Vagina (tissue), 2 donors: ENCODE measurements around the gene COL5A1. TPM values are rescaled to one million over a fixed set of nuclear protein-coding genes. Genes with fewer than 3 reads are reported as not detected.

Source experiments
- DNase-seq, 2 donors: peaks; one replicate each; pipeline ENCODE4 v3.0.0-alpha.2; 2017; ENCODE audit errors: extremely low spot score in 2 of 2
- H3K27ac ChIP-seq: fragments of 200-600 bp; sonication (generic); one replicate; pipeline ENCODE4 v1.5.1; 2019
- H3K27me3 ChIP-seq: fragments of 200-600 bp; sonication (generic); one replicate; pipeline ENCODE4 v1.5.1; 2019
- H3K36me3 ChIP-seq, 2 donors: fragments of 200-600 bp; sonication (generic); one replicate each; pipeline ENCODE4 v1.5.1; 2017 to 2019
- H3K4me1 ChIP-seq: fragments of 200-600 bp; sonication (generic); one replicate; pipeline ENCODE4 v1.5.1; 2019
- H3K4me3 ChIP-seq, 2 donors: fragments of 200-600 bp; sonication (generic); 1 replicate in 1 of 2; 2 replicates in 1 of 2; pipeline ENCODE4 v1.5.1; 2016 to 2019
- H3K9me3 ChIP-seq: fragments of 200-600 bp; sonication (generic); one replicate; pipeline ENCODE4 v1.5.1; 2019
- POLR2A ChIP-seq, 2 donors: fragments of 450-650 bp; IDR thresholded peaks; one replicate each; pipeline ENCODE4 v1.6.1; 2017; ENCODE audit warnings: antibody characterized with exemption in 2 of 2, mild to moderate bottlenecking in 2 of 2, moderate library complexity in 2 of 2
- POLR2AphosphoS5 ChIP-seq, 2 donors: sonication (generic); formaldehyde crosslinking; IDR thresholded peaks; one replicate each; pipeline ENCODE4 v1.9.0; 2017; ENCODE audit warnings: antibody characterized with exemption in 2 of 2, mild to moderate bottlenecking in 2 of 2, low read depth in 1 of 2; ENCODE audit not compliant: insufficient read depth in 1 of 2
- intact Hi-C: fragments of 100-400 bp; cut with DNase I; formaldehyde crosslinking; loops from one replicate; pipeline ENCODE4 v1.15.1; 2023
- total RNA-seq: library from RNA; depleted of rRNA; stranded (reverse); fragments of >200 nt; gene quantifications from one replicate; pipeline ENCODE4 v1.2.3, GENCODE V29; 2016
- TF ChIP-seq, protein P1 (sequence below), 3 experiments: fragments of 450-650 bp in 2 of 3; fragments of 200-600 bp in 1 of 3; sonication (generic) in 1 of 3; IDR thresholded peaks; one replicate each; pipeline ENCODE4 v1.5.1; 2017 to 2019; ENCODE audit warnings: antibody characterized with exemption in 3 of 3, mild to moderate bottlenecking in 2 of 3, moderate library complexity in 2 of 3

COL5A1 gene
- total RNA-seq, 1 donor from 2014 or later: 36.6 TPM

DNA sequence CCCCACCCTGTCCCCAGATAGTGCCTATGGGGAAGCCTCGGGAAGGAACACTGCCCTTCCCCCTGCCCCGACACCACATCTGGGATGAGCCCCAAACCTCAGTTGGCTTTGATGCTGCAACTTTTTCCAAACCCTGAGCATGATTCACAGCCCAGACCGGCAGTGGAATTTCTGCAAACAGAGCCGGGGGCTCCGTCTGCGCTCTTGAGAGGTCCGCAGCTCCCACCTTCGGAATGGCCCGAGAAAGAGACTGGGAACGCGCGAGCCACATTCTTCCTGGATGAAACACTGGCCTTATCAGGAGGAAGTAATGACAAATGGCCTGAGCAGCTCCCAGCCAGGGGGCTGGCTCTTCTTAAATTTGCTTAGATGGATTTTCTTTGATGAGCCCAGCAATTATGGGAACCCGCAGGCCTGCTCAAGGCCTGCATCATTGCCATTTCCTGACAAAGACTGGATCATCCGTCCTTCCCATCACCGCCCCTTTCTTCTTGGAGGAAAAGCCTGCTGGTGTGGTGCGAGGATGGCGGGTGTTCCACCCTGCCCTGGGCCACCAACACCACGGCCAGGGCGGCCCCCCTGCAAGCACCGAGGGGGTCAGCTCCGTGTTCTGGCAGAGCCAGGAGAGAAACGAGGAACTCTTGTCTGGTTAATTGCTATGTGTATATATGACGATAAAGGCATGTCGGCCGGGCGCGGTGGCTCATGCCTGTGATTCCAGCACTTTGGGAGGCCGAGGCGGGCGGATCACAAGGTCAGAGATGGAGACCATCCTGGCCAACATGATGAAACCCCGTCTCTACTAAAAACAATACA lies 38.8 kb upstream of the COL5A1 start:
- H3K27ac ChIP-seq: peak overlapping the region; percentile 50
- H3K9me3 ChIP-seq: no peaks in the 10 kb centered on the region
- H3K27me3 ChIP-seq: no peaks in the 10 kb centered on the region
- H3K4me3 ChIP-seq: no peak overlapping the region
- DNase-seq: peak; percentile 61 to 89
- intact Hi-C loops: no loop called here
- H3K4me1 ChIP-seq: peaks cover 12% of the 10 kb centered on the region
- TF ChIP-seq, protein P1, sequence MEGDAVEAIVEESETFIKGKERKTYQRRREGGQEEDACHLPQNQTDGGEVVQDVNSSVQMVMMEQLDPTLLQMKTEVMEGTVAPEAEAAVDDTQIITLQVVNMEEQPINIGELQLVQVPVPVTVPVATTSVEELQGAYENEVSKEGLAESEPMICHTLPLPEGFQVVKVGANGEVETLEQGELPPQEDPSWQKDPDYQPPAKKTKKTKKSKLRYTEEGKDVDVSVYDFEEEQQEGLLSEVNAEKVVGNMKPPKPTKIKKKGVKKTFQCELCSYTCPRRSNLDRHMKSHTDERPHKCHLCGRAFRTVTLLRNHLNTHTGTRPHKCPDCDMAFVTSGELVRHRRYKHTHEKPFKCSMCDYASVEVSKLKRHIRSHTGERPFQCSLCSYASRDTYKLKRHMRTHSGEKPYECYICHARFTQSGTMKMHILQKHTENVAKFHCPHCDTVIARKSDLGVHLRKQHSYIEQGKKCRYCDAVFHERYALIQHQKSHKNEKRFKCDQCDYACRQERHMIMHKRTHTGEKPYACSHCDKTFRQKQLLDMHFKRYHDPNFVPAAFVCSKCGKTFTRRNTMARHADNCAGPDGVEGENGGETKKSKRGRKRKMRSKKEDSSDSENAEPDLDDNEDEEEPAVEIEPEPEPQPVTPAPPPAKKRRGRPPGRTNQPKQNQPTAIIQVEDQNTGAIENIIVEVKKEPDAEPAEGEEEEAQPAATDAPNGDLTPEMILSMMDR (IDR thresholded peaks at IDR 0.05): no peak
- peak in 1 of 2 donors; percentile 67 for TF ChIP-seq POLR2AphosphoS5 (IDR thresholded peaks at IDR 0.05; ENCODE audit: insufficient read depth in 1 of 2, low read depth in 1 of 2)
- TF ChIP-seq POLR2A (IDR thresholded peaks at IDR 0.05): no peak
- H3K36me3 ChIP-seq: no peaks in the 10 kb centered on the region

DNA sequence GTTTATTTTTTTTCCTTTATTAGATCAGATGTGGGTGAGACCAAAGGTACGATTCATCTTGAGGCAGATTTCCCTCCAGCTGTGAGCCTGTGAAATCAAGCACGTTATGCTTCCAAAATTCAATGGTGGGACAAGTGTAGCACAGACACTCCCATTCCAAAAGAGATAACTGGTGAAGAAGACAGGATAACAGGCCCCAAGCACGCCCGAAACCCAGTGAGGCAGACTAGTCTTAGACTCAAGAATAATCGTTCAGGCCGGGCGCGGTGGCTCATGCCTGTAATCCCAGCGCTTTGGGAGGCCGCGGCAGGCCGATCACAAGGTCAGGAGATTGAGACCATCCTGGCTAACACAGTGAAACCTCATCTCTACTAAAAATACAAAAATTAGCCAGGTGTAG lies 36.8 kb upstream of the COL5A1 start:
- Histone ChIP-seq H3K4me1 (peaks cover 12% of the 10 kb centered on the region), H3K9me3 (no peaks in the 10 kb centered on the region), H3K4me3 (no peak overlapping the region), H3K27ac (no peak overlapping the region), H3K27me3 (no peaks in the 10 kb centered on the region), H3K36me3 (no peaks in the 10 kb centered on the region)
- DNase-seq: peak; percentile 22 to 61
- TF ChIP-seq POLR2AphosphoS5 (IDR thresholded peaks at IDR 0.05; ENCODE audit: insufficient read depth in 1 of 2, low read depth in 1 of 2) (no peak), POLR2A (IDR thresholded peaks at IDR 0.05) (no peak)
- TF ChIP-seq, protein P1 (IDR thresholded peaks at IDR 0.05): no peak
- intact Hi-C loops: no loop called here

DNA sequence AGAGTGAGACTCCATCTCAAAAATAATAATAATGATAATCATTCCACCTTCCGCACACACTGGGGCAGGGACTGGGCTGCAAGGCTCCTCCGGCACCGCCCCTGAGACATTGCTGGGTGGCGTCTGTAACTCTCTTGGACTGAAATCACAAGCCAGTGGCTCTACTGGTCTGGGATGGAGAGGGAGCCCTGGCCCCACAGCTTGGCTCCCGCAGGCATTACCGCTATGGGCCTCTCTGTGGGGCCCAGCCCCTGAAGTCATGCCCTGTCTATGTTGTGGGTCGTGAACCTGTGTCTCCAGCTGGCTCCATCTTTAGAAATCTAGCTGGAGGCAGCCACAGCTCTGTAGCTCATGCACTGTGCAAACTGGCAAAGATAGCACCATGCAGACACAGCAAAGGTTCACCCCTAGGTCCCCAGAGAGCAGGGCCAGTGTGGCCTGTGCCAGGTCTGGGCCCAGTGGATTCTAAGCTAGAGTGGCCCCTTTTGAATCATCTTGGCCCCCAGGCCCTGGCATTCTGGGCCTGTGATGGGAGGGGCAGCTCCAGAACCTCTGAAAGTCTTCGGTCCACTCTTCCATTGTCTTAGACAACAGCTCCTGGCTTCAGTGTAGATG lies 36.1 kb upstream of the COL5A1 start:
- H3K27ac ChIP-seq: no peak overlapping the region
- TF ChIP-seq, protein P1 (IDR thresholded peaks at IDR 0.05): no peak
- TF ChIP-seq POLR2AphosphoS5 (IDR thresholded peaks at IDR 0.05; ENCODE audit: insufficient read depth in 1 of 2, low read depth in 1 of 2): no peak
- no peak for TF ChIP-seq POLR2A (IDR thresholded peaks at IDR 0.05)
- DNase-seq: peak; percentile 62 to 72
- H3K4me3 ChIP-seq: no peak overlapping the region
- H3K27me3 ChIP-seq: no peaks in the 10 kb centered on the region
- H3K4me1 ChIP-seq: peaks cover 12% of the 10 kb centered on the region
- intact Hi-C loops: no loop called here
- no peaks in the 10 kb centered on the region for H3K36me3 ChIP-seq
- no peaks in the 10 kb centered on the region for H3K9me3 ChIP-seq

DNA sequence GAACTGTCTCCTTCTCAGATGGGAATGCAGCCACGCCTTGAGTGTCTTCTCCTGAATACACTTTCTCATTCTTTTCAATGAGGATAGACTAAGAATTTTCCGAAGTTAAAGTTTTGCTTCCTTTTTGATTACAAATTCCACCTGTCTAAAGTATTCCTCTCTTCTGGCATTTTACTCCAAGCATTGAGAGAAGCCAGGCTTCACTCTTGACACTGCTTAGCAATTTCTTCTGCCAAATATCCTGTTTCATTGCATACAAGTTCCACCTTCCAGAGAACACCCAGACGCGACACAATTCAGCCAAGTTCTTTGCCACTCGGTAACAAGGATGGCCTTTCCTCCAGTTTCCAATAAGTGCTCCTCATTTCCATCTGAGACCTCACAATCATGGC lies 35.6 kb upstream of the COL5A1 start:
- Histone ChIP-seq H3K9me3 (no peaks in the 10 kb centered on the region), H3K27me3 (no peaks in the 10 kb centered on the region), H3K36me3 (no peaks in the 10 kb centered on the region), H3K4me1 (peaks cover 12% of the 10 kb centered on the region), H3K4me3 (no peak overlapping the region), H3K27ac (no peak overlapping the region)
- TF ChIP-seq POLR2AphosphoS5 (IDR thresholded peaks at IDR 0.05; ENCODE audit: insufficient read depth in 1 of 2, low read depth in 1 of 2): no peak
- TF ChIP-seq, protein P1 (IDR thresholded peaks at IDR 0.05): no peak
- TF ChIP-seq POLR2A (IDR thresholded peaks at IDR 0.05): no peak
- intact Hi-C loops: no loop called here
- no peak for DNase-seq
